Loucy (cell line): Measurements from ENCODE around the gene L1TD1.

ENCODE experiments used
- EZH2phosphoT487 ChIP-seq: fragments of 200-600 bp; IDR thresholded peaks from 2 replicates; pipeline ENCODE4 v1.6.1; 2018; ENCODE audit warnings: antibody characterized with exemption, mild to moderate bottlenecking, moderate library complexity, borderline replicate concordance
- TF ChIP-seq, protein P1 (sequence below): fragments of 200-600 bp; sonication (generic); conservative IDR thresholded peaks from 2 replicates; pipeline ENCODE4 v1.5.1; 2014; ENCODE audit warnings: mild to moderate bottlenecking, antibody characterized with exemption, low read length

DNA sequence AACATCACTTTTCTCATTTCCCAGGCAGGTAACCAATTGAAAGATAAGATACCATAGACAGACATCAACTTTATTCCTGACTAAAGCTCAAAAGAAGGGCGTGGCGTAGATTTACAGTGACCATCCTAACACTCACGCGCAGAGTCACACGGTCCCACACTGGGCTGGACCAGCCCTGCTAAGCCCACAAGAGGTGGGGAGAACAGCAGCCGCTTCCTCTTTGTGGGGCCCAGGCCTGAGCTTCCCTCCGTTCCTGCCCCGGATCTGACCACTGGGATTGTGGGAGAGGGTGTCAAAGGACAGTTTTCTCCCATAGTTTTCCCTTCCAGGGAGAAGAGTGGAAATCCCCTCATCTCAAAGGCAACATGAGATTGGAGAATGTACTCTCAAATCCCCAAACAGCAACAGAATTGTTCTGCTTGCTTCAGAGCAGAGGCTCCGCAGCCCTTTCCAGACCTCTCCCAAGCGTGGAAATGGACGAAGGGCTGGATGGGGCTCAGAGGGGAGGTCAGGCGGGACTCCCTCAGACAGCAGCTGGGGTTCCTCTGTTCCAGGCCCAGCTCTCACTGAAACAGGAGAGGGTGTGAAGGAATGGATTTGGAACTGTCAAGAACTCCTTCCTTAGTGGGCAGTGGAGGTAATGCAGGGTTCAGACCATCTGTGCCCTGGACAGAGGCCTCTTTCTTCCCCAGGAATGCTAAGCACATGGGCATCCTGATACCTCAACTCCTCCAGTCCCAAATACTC is 33.7 kb downstream of the L1TD1 start:
- TF ChIP-seq, protein P1, sequence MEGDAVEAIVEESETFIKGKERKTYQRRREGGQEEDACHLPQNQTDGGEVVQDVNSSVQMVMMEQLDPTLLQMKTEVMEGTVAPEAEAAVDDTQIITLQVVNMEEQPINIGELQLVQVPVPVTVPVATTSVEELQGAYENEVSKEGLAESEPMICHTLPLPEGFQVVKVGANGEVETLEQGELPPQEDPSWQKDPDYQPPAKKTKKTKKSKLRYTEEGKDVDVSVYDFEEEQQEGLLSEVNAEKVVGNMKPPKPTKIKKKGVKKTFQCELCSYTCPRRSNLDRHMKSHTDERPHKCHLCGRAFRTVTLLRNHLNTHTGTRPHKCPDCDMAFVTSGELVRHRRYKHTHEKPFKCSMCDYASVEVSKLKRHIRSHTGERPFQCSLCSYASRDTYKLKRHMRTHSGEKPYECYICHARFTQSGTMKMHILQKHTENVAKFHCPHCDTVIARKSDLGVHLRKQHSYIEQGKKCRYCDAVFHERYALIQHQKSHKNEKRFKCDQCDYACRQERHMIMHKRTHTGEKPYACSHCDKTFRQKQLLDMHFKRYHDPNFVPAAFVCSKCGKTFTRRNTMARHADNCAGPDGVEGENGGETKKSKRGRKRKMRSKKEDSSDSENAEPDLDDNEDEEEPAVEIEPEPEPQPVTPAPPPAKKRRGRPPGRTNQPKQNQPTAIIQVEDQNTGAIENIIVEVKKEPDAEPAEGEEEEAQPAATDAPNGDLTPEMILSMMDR = no peak
- TF ChIP-seq EZH2phosphoT487 = no peak
